ENCODE data around the gene ZNF232.

- no peak for TF ChIP-seq POLR2AphosphoS5 (IDR thresholded peaks at IDR 0.05)
- peak in 1 of 6 experiments; percentile 3 for TF ChIP-seq CTCF (IDR thresholded peaks at IDR 0.05)
- TF ChIP-seq POLR2A (IDR thresholded peaks at IDR 0.05), result no peak
These were observed 14.4 kb downstream of the ZNF232 start for GRCh38 chr17:5097101-5097834.
